ENCODE data around the gene STAT6.

The STAT6 gene

DNA sequence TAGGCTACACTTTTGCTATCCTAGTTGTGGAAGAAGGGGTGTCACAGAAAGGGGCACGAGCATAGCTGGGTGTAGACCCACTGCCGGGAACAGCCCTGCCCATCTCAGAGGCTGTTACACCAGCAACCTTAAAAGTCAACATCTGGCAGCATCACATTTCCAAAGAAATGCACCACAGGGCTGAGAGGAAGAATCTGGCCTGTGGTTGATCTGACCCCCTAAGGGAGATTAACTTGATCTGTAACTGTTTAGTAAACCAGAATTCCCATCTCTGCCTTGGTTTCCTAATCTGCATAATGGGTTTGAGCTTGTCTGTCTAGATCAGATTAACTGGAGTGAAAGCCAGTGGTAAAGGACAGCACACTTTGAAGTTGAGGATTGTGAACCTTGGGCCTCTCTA is 34.9 kb upstream of the STAT6 start:
- DNase-seq = no peak

DNA sequence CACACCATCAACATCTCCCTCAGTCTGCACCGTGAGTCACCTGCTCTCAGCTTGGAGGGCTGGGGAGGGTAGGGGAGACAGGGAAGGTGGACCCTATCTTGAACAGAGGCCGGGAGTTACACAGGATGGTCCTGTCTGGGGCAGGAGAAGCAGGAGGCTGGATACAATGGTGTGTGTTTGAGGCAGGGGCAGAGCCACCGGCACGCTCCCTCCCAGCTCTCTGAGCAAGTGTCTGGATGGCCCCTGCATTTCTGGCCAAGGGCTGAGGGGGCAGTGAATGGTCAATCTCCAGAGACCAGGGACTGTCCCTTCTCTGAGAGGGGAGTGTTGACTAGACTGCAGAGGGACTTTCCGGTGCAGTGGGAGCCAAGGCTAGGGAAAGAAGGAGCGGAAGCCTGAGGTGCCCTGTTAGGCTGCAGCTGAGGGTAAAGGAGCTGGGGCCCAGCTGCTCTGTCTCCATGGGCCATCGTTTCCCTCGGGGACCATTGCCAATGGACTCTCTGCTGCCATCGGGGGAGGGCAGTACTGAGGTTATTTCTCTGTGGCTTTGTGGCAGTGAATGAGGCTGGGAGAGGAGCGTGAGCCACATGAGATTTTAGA is 34.4 kb upstream of the STAT6 start:
- no peak for DNase-seq

DNA sequence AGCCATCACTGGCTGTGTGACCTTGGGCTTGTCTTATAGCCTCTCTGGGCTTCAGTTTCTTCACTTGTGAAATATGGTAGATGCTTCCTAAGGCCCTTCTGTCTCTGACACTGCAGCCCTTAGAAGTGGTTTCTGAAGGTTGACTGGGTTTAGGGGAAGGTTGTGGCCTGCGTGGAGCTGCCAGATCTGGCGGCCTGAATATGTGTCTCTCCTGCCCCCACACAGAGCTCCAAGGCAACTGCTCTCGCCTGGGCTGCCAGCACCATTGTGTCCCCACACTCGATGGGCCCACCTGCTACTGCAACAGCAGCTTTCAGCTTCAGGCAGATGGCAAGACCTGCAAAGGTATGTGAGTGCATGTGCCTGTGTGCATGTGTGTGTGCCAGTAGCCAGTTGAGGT is 32.3 kb upstream of the STAT6 start:
- no peak for DNase-seq

DNA sequence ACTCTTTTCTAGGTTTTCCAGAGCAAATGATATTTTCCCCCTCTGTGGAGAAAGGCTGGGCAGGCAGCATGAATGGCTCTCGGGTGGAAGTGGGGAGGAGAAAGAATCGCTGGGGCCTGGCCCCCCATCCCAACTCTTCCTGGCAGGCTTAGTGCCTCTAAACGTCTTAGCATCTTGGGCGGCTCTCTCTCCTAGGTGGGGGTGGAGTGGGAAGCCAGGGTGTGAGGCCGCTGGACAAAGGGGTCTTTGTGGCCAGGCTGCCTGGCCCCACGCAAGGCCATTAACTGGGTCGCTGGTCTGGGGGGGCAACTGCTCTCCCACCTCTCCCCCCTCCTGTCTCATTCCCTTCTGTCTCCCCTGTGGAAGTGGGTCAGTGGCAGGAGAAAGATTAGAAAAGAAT is 31.6 kb upstream of the STAT6 start:
- DNase-seq = no peak

DNA sequence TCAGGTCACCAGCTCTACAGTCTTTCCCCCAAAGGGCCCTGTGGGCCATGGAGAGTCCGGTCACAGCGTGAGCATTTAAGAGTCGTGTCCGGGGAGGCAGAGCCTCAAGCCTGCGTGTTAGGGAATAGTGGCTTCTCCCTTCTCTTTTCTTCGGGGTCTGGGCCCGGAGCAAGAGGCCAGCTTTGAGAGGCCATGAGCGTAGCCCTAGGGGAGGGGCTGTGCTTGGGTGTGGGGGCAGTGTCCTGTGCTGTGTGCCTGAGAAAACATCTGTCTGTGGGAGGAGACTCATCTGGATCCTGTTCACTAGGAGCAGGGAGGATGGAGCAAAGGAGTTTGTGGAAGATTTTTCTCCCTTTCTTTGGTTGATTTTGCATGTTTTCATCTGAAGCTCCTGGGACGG is 31.0 kb upstream of the STAT6 start:
- DNase-seq = no peak

DNA sequence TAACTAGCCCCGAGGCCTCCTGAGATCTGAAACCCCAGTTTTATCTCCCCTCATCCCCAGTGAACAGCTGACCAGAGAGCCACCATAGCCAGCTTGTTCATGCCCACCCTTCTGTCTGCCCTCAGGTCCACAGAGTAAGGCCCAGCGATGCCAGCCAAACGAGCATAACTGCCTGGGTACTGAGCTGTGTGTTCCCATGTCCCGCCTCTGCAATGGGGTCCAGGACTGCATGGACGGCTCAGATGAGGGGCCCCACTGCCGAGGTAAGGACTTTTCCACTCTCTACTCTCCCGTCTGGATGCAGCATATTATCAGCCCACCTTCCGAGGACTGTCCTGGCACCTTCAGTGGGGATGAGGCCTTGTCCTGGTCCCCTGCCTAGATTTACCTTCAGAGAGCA is 30.1 kb upstream of the STAT6 start:
- no peak for DNase-seq

DNA sequence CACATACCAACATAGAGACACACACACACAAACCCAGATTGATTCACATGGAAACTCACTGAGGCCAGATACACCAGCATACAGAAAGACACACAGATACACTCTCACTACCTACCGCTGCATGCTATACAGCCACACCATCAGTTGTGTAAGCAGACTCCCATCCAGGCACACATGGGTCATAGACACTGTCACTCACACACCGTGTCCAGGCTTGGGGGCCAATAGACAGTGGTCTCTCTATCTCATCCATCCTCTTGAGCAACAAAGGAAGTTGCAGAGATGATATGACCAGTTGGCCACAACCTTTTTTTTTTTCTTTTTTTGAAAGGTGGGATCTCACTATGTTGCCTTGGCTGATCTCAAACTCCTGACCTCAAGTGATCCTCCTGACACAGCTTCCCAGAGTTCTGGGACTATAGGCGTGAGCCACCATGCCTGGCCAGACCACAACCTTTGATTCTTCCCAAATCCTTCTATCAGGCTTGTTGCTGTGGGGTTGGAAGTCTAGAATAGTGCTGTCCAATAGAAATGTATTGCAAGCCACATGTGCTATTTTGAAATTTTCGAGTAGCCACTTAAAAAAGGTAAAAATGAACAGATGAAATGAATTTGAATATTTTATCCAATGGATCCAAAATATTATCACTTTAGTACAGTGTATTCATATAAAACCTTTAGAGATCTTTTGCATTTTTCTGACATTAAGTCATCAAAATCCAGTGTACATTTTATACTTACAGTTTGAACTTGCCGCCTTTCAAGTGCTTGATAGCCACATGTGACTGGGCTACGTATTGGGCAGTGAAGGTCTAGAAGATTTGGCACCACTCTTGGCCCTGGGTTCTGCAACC is 28.9 kb upstream of the STAT6 start:
- no peak for DNase-seq

DNA sequence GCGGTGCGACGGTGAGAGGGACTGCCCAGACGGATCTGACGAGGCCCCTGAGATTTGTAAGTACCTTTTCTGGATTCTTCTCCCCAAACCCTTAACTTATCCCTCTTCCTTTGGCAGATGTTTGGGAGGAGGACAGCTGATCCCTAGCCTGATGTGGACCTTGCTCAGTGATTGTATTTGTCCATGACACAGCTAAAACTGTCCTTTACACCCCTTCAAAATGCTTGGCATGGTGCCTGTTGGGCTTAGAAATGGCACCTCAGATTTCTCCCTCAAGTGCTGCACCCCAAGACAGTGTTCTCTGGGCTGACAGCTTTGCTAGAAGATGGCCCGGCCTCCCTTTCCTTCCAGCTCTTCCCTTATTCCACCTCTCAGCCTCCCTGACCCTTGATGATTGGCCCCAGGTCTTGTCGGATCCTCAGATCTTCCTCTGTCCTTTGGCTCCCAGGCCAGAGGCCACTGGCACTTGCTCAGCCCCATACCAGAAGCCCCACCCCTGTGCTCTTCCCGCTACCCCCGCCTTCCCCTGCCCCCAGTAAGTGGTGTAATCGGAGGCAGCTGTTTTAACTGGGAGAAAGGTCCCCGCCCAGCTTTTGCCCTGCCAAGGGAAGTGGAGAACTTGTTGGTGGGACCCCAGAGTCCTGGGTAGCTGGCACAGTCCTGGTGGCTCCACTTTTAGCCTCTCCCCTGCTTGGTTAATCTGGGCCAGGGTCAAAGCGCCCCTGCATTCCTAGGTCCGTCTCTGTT is 27.5 kb upstream of the STAT6 start:
- DNase-seq = no peak

DNA sequence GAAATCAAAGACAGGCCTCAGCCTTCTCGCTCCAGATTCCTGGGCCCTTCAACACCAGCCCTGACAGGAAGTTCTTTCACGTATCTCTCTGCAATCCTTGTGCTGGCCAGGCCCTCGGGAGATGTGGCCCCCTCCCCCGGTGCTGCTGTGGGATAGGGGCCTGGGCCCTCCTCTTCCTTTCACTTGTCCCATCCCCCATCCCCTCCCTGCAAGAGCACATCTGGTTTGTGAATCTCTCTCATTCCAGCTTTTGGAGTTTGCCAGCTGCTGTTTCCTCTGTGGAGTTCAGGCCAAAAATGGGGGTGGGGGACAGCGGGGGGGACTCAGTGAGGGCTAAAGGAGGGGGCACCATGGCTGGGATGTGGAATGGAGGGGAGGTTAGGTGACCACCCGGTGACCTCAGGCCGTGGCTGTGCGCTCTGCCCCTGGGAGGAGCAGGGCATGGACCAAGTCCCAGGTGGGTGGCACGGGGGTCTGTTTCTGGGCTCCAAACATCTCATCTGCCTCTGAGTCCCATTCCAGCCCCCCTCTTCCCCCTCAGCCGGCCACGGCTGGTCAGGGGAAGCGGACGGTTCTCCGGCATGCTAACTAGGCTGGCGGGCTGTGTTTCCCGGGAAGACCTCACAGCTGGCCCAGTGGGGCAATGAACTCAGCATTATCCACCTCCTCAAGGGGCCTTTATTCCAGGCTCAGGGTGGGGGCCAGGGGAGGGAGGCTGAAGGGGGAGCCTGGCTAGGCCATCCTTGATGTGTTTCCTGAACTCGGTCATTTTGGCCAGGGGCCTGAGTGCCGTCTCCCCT is 24.6 kb upstream of the STAT6 start:
- DNase-seq = no peak

DNA sequence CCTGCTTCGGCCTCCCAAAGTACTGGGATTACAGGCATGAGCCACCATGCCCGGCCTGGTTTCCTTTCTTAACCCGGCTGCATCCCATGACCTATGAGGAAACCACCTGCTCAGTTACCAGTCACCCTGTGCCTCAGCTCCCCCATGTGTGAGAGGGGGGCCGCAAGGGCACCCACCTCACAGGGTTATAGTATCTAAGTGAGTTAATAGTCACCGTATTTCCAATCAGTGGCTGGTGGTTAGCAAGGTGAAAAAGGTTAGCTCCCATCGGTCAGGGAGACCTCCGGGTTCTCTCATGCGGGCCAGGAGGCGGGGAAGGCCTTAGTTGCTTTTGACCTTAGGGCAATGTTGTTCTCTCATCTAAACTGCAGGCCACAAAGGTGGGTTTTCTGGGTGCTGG is 23.8 kb upstream of the STAT6 start:
- DNase-seq = no peak

DNA sequence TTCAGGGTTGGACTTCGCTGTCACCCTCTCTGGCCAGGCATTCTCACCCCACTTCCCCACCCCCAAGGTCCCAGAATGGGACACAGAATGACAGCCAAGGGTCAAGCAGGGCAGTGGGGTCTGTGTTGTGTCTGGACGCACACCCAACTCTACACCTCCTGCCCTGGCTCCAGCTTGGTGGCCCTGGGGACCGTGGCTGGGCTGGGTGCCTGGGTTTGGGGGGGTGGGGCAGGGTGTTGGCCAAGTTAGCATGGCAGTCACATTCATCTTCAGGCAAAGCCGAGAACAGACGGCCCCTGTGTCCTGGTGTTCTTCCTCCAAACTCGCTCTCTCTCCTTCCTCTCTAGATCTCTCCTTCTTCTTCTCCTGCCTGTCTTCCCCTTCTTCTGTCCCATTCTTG is 22.8 kb upstream of the STAT6 start:
- no peak for DNase-seq

DNA sequence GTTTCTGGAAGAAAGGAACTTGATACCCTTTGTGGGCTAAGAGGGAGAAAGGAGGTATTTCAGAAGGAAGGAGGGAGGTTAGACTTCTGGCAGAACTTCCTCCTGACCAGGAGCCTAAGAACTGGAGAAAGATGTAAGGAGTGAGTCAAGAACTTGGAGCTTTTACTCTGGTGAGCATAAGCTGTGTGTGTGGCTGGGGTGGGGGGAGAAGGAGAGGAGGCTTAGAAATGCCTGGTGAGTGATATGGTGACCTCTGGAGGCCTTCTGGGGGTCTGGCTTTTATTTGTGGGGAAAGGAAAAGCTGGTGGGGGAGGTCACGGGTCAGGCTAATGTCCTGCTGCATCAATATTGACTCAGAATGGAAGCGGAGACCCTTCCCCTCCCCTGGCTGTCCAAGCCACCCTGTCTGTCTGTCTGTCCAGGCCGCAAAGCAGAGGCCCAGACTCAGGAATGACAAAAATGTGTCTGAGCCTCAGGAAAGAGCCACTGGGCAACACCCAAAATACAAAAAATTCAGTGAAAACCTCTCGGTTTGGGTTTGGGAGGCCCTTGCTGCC is 21.9 kb upstream of the STAT6 start:
- no peak for DNase-seq

DNA sequence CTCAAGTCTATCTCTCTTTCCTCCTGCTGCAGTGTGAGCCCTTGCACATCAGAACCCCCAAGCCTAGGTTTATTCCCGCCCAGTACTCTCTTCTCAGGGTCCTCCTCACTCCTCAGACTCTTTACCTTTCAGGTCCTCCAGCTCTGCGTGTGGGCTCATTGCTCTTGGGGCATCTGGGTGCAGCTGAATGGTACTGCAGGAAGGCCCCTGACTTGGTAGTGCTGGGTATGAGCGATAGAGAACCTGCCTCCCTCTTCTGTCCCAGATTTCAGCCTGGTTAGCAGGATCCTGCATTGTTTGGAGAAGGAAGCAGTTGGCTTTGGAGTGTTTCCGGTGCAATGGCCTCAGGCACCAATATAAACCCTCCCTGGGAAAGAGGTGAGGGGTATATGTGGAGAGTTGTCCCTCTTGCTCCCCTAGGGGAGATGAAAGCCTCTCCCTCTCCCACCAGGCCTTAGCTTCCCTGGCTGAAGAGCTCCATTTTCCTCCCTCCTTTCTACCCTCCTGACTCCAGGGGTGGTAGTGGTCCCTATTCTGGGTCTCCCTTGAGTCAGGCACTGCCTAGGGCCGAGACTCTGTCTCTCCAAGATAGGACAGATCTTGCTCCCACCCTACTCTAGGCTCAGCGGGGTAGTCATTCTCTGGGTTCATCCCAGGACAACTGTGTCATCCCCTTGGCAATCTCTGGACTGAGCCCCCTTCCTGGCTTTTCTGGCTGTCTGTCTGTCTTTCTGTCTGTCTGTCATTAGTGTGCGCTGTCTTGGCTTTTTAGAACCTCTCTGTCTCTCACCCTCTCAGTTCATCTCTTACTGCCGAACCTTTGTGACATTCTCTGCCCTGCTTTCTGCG is 21.0 kb upstream of the STAT6 start:
- no peak for DNase-seq

DNA sequence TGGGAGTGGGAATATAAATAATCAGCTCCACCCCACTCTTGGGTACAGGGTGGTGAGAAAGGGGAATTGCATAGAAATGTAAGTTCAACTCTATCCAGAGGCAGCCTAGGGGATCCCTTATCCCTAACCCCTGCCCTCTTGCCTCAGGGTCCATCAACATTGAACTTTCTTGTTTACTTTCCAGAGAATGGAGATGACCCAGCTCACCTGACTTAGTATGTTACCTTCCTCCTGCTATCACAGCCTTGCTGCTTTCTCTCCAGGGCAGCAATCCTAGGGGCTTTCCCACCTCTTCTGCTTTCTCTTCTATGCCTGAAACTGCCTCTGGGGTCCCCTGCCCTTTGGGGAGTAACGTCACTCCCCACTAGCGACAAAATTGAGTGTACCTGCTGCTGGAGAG is 19.8 kb upstream of the STAT6 start:
- no peak for DNase-seq

DNA sequence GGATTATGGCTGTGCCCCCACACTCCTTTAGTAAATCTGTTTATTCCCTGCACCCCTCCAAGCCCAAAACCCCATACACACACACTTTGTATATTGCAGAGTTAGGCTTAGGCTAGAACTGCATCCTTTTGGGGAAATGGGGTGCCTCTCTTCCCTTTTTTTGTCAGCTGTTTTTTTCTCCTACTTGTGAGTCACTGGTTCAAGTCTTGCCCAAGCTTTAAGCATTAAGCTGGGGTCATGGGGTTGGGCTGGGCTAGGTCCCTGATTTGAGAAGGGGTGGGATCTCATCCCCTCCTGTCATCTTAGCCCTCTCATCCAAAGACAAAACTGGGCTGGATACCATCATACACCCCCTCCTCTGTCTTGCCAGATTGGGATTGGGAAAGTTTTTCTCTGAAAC is 18.7 kb upstream of the STAT6 start:
- DNase-seq = no peak

DNA sequence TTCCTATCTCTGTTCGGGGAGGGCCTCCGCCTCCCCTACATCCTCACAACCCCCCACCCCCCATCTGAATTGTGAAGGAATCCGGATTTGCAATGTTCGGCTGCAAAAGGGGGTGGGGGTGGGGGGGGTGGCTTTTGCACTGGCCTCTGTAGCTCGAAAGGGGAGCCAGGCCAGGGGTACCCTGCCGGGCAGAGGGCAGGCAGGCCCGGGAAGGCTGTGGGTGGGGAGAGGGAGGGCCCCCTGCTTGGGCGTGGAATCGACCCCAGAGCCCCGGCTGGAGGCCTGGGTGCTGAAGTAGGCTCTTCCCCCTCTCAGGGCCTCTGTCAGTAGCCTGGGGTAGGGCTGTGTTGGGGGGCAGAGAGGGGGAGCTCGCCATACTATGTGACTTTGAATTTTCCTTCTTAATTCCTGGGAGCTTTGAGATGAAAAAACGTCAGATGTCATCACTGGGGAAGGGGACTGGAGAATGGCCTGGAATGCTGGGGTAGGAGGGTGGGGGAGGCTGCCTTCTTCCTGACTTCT is 18.2 kb upstream of the STAT6 start:
- no peak for DNase-seq

DNA sequence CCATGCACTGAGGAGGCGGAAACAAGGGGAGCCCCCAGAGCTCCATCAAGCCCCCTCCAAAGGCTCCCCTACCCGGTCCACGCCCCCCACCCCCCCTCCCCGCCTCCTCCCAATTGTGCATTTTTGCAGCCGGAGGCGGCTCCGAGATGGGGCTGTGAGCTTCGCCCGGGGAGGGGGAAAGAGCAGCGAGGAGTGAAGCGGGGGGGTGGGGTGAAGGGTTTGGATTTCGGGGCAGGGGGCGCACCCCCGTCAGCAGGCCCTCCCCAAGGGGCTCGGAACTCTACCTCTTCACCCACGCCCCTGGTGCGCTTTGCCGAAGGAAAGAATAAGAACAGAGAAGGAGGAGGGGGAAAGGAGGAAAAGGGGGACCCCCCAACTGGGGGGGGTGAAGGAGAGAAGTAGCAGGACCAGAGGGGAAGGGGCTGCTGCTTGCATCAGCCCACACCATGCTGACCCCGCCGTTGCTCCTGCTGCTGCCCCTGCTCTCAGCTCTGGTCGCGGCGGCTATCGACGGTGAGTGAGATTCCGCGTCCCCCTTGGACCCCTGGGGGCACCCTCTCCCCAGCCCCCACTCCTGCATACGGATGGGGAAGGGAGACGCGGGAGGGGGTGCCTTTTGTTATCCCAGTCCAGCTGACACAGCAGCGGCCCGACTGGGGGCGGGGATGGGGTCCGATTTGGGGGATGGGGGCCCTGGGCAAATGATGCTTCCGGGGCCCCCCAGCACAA is 17.5 kb upstream of the STAT6 start:
- no peak for DNase-seq

DNA sequence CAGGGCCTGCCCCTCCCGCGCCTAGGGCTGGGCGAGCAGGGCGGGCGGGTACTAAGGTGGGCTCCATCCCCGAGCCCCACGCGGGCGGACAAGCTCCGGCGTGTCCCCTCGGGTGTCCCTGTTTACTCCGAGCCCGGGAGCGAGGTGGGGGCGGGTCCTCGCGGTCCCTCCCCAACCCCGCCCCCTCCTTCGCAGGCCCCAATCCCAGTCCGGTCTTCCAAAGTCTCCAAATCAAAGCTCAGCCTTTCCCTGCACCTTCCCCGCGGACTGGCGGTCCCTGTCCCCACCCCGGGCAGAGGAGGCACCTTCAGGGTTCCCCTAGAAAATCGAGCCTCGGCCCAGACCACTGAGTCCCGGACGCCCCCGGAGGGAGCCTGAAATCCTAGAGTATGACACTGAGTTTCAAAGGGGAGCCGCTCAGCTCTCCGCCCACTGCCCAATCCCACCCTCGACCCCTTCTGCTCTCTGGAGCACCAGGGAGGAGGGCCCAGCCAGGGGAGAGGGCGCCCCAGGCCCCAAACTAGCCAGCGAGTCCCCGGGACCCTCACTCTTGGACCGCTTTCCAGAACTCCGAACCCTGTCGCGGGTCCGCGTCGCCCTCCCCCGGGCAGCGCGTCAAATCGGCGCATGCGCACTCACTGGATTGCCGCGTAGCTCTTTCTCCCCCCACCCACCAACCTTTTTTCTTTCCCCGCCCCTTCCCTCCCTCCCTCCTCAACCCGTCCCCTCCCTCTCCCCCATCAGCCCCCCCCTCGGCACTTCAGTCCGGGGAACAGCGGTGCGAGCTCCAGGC is 16.8 kb upstream of the STAT6 start, which contains the start of gene LRP1:
Gene LRP1 (plus strand): TSS at position 758 of the 793 bp plus-strand sequence. CDS start 482 bp downstream, outside the sequence.
- peak; percentile 75 for DNase-seq

DNA sequence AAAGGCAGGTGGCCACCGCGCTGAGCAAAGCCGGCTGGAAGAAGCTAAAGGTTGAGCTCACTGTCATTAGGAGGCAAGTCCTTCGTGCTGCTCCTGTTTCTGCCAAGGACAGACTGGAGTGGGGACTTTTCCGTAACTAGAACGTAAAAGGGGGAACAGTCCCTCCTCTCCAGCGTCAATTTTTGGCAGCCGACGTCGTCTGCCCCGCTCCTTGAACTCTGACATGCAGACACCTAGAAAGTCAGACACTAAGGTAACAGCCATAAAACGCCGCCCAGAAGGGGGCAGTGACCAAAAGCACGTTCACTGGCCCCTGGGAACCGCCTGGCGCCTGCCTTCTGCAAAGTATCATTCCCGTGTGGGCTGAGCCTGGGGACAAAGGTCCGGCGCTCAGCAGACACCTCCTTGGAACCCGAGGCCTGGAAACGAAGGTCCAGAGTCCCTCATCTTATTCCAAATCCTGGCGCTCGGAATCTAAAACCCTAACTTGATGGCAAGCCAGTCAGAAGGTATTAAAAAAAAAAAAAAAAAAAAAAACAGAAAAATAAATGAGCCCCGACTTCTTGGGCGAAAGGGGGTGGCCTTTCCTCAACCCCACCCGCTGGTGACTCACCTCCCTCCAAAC is 16.1 kb upstream of the STAT6 start:
- no peak for DNase-seq

Measured in NCI-H1436 (cell line).